ENCODE measurements around the gene POMGNT2.

- TF ChIP-seq EZH2 (IDR thresholded peaks at IDR 0.05; ENCODE audit: low read depth, unreplicated experiment): no peak
- TF ChIP-seq CTCF (conservative IDR thresholded peaks at IDR 0.05; ENCODE audit: low read depth in 2 of 2): no peak
- no peak for TF ChIP-seq CREB1 (CRISPR knock-in tag; IDR thresholded peaks at IDR 0.05; ENCODE audit: low read depth)
- no peak for TF ChIP-seq POLR2AphosphoS5 (IDR thresholded peaks at IDR 0.05; ENCODE audit: low read depth)
- no peak for TF ChIP-seq REST (IDR thresholded peaks at IDR 0.05; ENCODE audit: unreplicated experiment)
- TF ChIP-seq JUNB (IDR thresholded peaks at IDR 0.05; ENCODE audit: unreplicated experiment): no peak
- no peak for TF ChIP-seq EZH2phosphoT487 (IDR thresholded peaks at IDR 0.05; ENCODE audit: unreplicated experiment)
- no peak for TF ChIP-seq ZNF114 (CRISPR knock-in tag; IDR thresholded peaks at IDR 0.05)
- no peak for TF ChIP-seq ETS1 (IDR thresholded peaks at IDR 0.05)
- TF ChIP-seq STAT1 (IDR thresholded peaks at IDR 0.05; ENCODE audit: unreplicated experiment): no peak
Measured at GRCh38 chr3:43063114-43063513, 42.8 kb downstream of the POMGNT2 start.
